Activated CD8-positive, alpha-beta memory T cell treated with anti-CD3 and anti-CD28 coated beads for 36 hours (primary cell): ENCODE measurements around the gene COPG2. TPM values are rescaled to one million over a fixed set of nuclear protein-coding genes. Genes with fewer than 3 reads are reported as not detected.
"Not testable (repeated sequence)": the region's sequence is repeated elsewhere in the genome, so short reads cannot be mapped to it uniquely, and the experiment has no call there.

Experiments used
- CTCF ChIA-PET: fragments of 350-600 bp; sonication (Branson Sonifier 250); formaldehyde crosslinking; loops from one replicate; lab custom pipeline; 2021; ENCODE audit warnings: antibody characterized with exemption; lab: Charles Lee
- POLR2A ChIA-PET: fragments of 350-600 bp; sonication (Branson Sonifier 250); formaldehyde crosslinking; loops from one replicate; lab custom pipeline; 2021; ENCODE audit warnings: antibody characterized with exemption; lab: Charles Lee
- total RNA-seq, 2 experiments: library from RNA; stranded (reverse); gene quantifications; one replicate each; pipeline ENCODE4 v1.2.3, GENCODE V29; 2021

Gene COPG2
- total RNA-seq, 2 experiments from 2014 or later = 22.7 to 24.0 TPM

- ChIA-PET CTCF (interaction anchor here (0.6 kb wide), 1 partner anchor 460 kb away, joined by 4 read pairs; no protein-coding TSS in a partner anchor), POLR2A (interaction anchor here (0.6 kb wide), 1 partner anchor 11 kb away, joined by 4 read pairs; no protein-coding TSS in a partner anchor)
These were observed 6.1 kb downstream of the COPG2 start for GRCh38 chr7:130662426-130662825.

GRCh38 chr7:130655286-130655685, 13.3 kb downstream of the COPG2 start:
- ChIA-PET CTCF (no interaction called here), POLR2A (no interaction called here)

DNA sequence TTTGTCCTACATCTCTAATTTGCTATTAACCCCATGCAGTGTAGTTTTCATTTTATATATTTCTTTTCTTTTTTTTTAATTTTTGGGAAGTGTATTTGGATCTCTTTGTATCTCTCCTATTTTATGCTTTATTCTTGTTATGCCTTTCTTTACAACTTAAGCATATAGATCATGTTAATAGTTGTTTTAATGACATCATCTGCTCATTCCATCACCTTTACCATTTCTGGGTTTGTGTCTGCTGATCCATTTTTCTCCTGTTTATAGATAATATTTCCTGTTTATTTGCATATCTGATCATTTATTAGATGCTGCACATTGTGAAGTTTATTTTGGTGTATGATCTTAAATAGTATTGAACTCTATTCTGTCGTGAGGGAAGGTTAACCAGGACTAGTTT, 13.7 kb downstream of the COPG2 start:
- CTCF ChIA-PET = no interaction called here
- POLR2A ChIA-PET = no interaction called here

DNA sequence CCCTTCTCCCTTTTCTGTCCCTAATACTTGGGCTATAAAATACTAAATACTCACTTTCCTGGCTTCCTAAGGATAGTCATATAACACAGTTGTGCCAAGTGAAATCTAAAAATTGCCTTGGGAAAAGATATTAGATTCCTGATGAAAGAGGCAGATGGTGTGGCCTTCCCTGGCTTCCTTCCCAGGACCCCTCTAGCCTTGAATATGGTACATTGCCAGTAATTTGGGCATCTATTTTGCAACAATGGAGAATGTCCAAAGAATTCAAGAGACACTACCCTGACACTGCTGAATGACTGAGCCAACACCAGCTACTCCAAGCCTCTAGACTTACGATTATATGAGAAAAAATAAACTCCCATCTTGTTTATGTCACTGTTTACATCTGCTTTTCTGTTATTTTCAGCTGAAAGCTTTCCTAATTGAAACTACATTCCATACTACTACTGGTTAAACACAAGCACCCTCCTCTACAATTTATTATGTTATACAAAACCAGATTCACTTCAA, 17.9 kb downstream of the COPG2 start:
- CTCF ChIA-PET = no interaction called here
- POLR2A ChIA-PET = no interaction called here

GRCh38 chr7:130649004-130649790, 19.4 kb downstream of the COPG2 start:
- POLR2A ChIA-PET = no interaction called here
- CTCF ChIA-PET = no interaction called here

DNA sequence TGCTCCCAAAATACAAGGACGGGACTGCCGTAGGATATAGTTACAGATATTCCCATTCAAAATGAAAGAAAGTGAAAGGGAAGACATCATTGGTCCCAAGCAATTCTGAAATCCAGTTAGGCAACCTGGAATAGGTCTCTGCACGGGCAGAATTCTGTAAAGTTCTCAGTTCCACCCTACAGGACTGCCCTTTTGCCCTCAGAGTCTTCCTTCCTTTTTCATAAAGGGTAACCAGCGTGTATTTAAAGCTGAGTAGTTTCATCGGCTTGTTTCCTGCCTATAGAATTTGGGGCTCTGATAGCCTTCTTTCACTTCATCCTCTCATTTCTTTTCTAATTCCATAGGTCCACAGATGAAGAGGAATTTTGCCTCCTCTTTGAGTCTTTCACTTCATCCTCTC, 20.0 kb downstream of the COPG2 start:
- ChIA-PET POLR2A (no interaction called here), CTCF (no interaction called here)

DNA sequence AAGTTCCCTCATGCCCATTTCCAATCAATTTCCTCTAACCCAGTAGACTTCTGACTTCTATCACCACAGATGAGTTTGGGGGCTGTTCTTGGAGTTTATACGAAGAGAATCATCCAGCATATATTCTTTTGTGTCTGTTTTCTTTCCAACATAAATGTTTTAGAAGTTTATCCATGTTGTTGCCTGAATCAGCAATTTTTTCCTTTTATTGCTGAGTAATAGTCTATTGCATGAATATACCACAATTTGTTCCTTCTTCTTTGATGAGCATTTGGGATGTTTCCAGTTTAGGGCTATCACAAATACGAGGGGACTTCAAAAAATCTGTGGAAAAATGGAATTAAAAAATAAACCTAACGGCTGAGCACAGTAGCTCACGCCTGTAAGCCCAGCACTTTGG, 26.2 kb downstream of the COPG2 start:
- CTCF ChIA-PET = no interaction called here
- POLR2A ChIA-PET = no interaction called here

DNA sequence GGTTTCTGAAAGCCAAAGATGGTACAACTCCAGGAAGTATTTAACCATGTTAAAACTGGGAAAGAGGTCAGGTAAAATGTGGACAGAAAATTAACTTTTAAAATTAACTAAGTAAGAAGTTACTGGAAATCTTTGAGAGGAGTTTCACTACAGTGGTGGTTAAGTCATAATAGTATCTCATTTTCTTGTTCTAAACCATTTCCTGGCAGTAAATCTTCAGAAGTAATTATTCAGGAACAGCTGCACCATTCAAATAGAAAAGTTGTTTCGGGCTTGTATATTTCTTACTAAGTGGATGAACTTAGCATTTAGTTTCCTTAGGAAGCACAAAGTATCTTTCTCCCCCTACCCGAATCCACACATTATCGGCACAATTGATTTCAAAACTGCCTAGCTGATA, 27.1 kb downstream of the COPG2 start:
- ChIA-PET CTCF (no interaction called here), POLR2A (no interaction called here)

- POLR2A ChIA-PET = no interaction called here
- CTCF ChIA-PET = no interaction called here
These were observed 27.5 kb downstream of the COPG2 start for GRCh38 chr7:130641040-130641439.

- CTCF ChIA-PET = interaction anchor here (0.6 to 1.3 kb wide), 3 partner anchors 11 to 247 kb away, joined by 3 to 4 read pairs (median 3); no protein-coding TSS in a partner anchor
These were observed 29.2 kb downstream of the COPG2 start for GRCh38 chr7:130639388-130639787.

GRCh38 chr7:130632111-130632510, 36.4 kb downstream of the COPG2 start:
- ChIA-PET POLR2A (no interaction called here), CTCF (no interaction called here)

More at GRCh38 chr7:130639388-130639787, 29.2 kb downstream of the COPG2 start:
- POLR2A ChIA-PET = interaction anchor here (0.6 kb wide), 1 partner anchor 434 kb away, joined by 4 read pairs; no protein-coding TSS in a partner anchor

- CTCF ChIA-PET = interaction anchor here (0.8 to 1.2 kb wide), 2 partner anchors 11 to 40 kb away, joined by 3 read pairs; partner anchors contain the start of gene COPG2
- POLR2A ChIA-PET = no interaction called here
These were observed 39.6 kb downstream of the COPG2 start for GRCh38 chr7:130628901-130629300.

GRCh38 chr7:130627775-130628174, 40.8 kb downstream of the COPG2 start:
- CTCF ChIA-PET = no interaction called here

GRCh38 chr7:130622866-130623265, 45.7 kb downstream of the COPG2 start:
- ChIA-PET POLR2A (no interaction called here), CTCF (no interaction called here)

More at GRCh38 chr7:130627775-130628174, 40.8 kb downstream of the COPG2 start:
- POLR2A ChIA-PET = no interaction called here

DNA sequence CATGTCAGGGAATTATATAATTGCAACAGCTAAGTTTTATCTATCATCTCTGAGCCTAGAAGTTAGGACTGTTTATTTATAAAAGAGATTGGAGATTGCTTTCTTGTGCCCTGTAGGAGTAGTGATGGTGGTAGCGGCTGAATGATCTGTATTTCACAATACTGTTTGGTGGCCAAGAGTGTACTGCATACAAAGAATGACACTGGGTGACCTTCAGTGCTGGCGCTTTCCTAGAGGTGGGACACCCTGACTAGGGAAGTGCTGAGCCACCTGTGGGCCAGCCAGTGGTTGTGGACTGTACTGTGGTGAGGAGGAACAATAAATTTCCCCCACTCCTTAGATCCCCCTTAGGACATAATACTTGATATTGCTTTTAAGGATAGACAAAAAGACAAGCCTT, 53.0 kb downstream of the COPG2 start:
- ChIA-PET POLR2A (no interaction called here), CTCF (no interaction called here)

DNA sequence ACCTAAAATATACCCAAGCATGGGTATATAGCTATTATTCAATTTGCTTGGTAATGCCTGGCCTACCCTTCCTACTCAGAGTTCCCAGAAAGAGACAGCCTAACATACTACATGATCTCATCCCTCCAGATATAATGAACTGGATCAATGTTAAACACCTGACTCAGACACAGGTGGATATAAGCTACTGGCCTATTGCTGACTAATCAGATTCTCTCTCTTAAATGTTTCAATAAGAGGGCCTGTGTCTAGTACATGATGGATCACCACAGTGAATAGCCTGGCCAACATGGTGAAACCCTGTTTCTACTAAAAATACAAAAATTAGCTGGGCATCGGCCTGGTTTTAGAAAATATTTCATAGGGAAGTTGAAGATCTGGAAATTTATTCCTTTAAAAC, 54.1 kb downstream of the COPG2 start:
- ChIA-PET CTCF (no interaction called here), POLR2A (no interaction called here)

GRCh38 chr7:130611218-130611617, 57.3 kb downstream of the COPG2 start:
- ChIA-PET POLR2A (no interaction called here), CTCF (no interaction called here)

DNA sequence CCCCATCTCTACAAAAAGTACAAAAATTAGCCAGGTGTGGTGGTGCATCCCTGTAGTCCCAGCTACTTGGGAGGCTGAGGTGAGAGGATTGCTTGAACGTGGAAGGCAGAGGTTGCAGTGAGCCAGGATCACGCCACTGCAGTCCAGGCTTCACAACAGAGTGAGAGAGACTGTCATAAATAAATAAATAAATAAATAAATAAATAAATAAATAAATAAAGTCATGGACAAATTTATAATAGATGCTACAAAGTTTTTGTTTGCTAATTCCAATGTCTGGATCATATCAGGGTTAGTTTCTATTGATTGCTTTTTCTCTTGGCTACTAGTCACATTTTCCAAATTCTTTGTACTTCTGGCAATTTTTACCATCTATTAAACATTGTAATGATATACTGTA, 61.5 kb downstream of the COPG2 start:
- POLR2A ChIA-PET, CTCF ChIA-PET: not testable (repeated sequence)

DNA sequence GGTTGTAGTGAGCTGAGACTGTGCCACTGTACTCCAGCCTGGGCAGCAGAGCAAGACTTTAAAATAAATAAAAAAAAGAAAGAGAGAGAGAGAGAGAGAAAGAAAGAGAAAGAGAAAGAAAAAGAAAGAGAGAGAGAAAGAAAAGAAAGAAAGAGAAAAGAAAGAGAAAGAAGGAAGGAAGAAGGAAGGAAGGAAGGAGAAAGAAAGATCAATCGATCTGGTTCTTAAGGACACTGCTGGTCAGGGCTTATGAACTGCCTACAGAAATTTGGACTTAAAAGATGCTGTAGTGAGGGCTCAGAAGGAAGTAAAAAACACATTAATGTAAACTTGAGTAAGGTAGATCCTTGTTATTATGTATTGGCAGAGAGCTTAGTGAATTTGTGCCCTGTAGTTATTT, 62.4 kb downstream of the COPG2 start:
- POLR2A ChIA-PET = interaction anchor here (0.6 kb wide), 1 partner anchor 58 kb away, joined by 10 read pairs; no protein-coding TSS in a partner anchor
- CTCF ChIA-PET = no interaction called here

DNA sequence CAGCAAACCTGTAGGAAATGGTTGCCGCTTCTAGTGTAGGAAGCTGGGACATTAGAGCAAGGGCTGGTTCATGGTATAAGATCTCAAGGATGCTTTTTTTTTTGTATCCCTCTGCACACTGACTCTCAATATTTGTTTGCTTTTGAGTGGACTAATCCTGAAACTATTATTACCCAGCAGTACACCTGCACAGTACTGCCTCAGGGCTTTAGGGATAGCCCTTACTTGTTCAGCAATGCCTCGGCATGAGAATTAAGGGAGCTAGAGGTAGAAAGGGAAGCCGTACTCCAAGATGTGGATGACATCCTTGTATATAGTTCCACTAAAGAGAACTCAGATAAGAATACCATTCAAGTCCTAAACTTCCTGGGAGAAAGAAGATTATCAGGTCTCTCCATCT, 70.5 kb downstream of the COPG2 start:
- ChIA-PET POLR2A (no interaction called here), CTCF (no interaction called here)

DNA sequence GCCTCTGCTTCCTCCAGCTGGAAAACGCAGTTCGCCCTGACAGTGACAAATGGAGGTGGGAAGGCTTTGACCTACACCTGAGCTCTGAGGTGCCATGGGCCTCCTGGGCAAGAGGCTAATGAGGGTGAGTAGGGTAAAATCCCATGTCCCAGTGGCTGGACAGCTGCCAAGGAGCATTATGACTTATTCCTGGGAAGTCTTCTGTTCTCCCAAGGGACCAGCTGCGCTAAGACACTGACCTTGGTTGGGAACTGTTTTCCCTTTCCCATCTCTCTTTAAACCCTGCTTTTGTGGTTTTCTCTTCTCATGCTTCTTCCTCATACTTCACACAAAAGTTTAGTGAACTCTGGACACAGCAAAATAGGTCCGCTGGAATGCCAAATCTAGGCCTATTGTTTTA, 72.6 kb downstream of the COPG2 start:
- CTCF ChIA-PET = no interaction called here

More for the DNA sequence above, 72.6 kb downstream of the COPG2 start:
- POLR2A ChIA-PET = no interaction called here
